Esophagus squamous epithelium (tissue), 5 donors: ENCODE data around the gene ZNF653. TPM values are rescaled to one million over a fixed set of nuclear protein-coding genes. Genes with fewer than 3 reads are reported as not detected.

Experiments used
- DNase-seq: peaks from one replicate; lab custom pipeline; 2025; lab: John Stamatoyannopoulos, UW
- H3K27ac ChIP-seq, 4 donors: fragments of 200-600 bp; sonication (generic); one replicate each; pipeline ENCODE4 v1.5.1; 2016 to 2019; ENCODE audit warnings: mild to moderate bottlenecking in 1 of 4
- H3K27me3 ChIP-seq, 4 donors: fragments of 200-600 bp; sonication (generic); 1 replicate in 3 of 4; 2 replicates in 1 of 4; pipeline versions ENCODE4 v1.5.1 to v1.6.0; 2017 to 2021; ENCODE audit warnings: antibody characterized with exemption in 1 of 4
- H3K36me3 ChIP-seq, 3 donors: fragments of 200-600 bp; sonication (generic); one replicate each; pipeline ENCODE4 v1.5.1; 2016 to 2019
- H3K4me1 ChIP-seq, 3 donors: fragments of 200-600 bp; sonication (generic); one replicate each; pipeline ENCODE4 v1.5.1; 2017 to 2019
- H3K4me3 ChIP-seq, 4 donors: fragments of 200-600 bp; sonication (generic); 1 replicate in 3 of 4; 2 replicates in 1 of 4; pipeline ENCODE4 v1.5.1; 2016 to 2019; ENCODE audit warnings: mild to moderate bottlenecking in 2 of 4, moderate library complexity in 1 of 4
- H3K9me3 ChIP-seq, 3 donors: fragments of 200-600 bp; sonication (generic); one replicate each; pipeline ENCODE4 v1.5.1; 2016 to 2019
- CTCF ChIP-seq, 6 experiments: fragments of 450-650 bp in 4 of 6; fragments of 200-600 bp in 2 of 6; sonication (generic) in 2 of 6; IDR thresholded peaks; one replicate each; pipeline ENCODE4 v1.5.1; 2016 to 2019; ENCODE audit warnings: antibody characterized with exemption in 6 of 6, mild to moderate bottlenecking in 4 of 6, moderate library complexity in 4 of 6
- POLR2A ChIP-seq, 4 donors: fragments of 450-650 bp; IDR thresholded peaks; one replicate each; pipeline ENCODE4 v1.6.1; 2017; ENCODE audit warnings: antibody characterized with exemption in 4 of 4, mild to moderate bottlenecking in 4 of 4, moderate library complexity in 3 of 4
- WGBS, 2 donors: methylation state at CpG; one replicate each; pipeline ENCODE4 v1.1.5; 2018; 5-methylcytosine and 5-hydroxymethylcytosine counted together
- intact Hi-C: fragments of 100-400 bp; cut with DNase I; formaldehyde crosslinking; loops from one replicate; pipeline ENCODE4 v1.15.0; 2022
- total RNA-seq, 4 donors: library from RNA; depleted of rRNA; stranded (reverse); fragments of >200 nt; gene quantifications; one replicate each; pipeline ENCODE4 v1.1.0, GENCODE V29; 2016
- donor health status: DM: yes; HTN: yes; CAD: no.

Gene ZNF653
- total RNA-seq, 4 donors from 2014 or later = 3.6 to 10.2 (median 5.0) TPM

DNA sequence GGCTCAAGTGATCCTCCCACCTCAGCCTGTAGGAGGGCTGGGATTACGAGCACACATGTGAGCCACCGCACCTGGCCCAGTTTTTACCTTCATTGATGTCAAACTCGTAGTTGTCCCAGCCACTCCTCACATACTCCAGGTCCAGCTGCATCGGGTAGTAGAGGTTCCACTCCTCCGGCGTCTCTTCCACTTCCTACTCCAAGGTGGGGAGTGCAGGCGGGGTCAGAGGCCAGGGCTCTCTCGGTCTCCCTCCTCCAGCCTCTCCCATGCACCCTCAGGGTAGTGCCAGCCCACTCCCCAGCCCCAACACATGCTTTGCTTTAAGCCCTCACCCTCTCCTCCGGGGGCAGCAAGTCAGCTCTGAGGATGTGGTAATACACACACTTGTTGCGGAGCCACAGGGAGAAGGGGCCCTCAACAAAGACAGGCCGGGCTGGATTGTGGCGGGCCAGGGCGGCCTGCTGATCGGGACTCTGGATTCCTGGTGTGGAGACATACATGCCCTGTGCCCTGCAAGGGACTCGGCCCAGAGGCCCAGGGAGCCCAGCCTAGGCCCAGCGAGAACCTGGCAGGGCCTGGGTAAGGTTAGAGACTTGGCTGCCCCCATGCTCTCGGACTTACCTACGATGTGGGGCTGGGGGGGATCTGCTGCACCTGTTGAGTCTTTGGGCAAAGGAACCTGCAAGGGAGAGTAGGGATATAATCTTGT, 1.9 kb upstream of the ZNF653 start:
- Histone ChIP-seq H3K36me3 (peaks cover 0 to 32% (median 2%) of the 10 kb centered on the region in 3 donors), H3K4me1 (peaks cover 0 to 24% (median 8%) of the 10 kb centered on the region in 3 donors), H3K27me3 (no peaks in the 10 kb centered on the region), H3K4me3 (no peak overlapping the region), H3K9me3 (no peaks in the 10 kb centered on the region), H3K27ac (no peak overlapping the region)
- intact Hi-C loops = no loop called here
- no peak for TF ChIP-seq CTCF (IDR thresholded peaks at IDR 0.05)
- no peak for TF ChIP-seq POLR2A (IDR thresholded peaks at IDR 0.05)
- DNase-seq = no peak
- 83 to 88% methylated on average over 8 to 11 of the region's 18 CpGs for WGBS, 2 donors

GRCh38 chr19:11506967-11507366, 1.3 kb upstream of the ZNF653 start:
- Histone ChIP-seq H3K4me3 (no peak overlapping the region), H3K9me3 (no peaks in the 10 kb centered on the region), H3K36me3 (peaks cover 0 to 32% (median 0%) of the 10 kb centered on the region in 3 donors), H3K27ac (no peak overlapping the region), H3K27me3 (no peaks in the 10 kb centered on the region), H3K4me1 (peaks cover 0 to 24% (median 8%) of the 10 kb centered on the region in 3 donors)
- intact Hi-C loops = no loop called here
- TF ChIP-seq CTCF (IDR thresholded peaks at IDR 0.05) (no peak), POLR2A (IDR thresholded peaks at IDR 0.05) (no peak)
- WGBS, 2 donors = 91 to 93% methylated on average over 4 to 5 of the region's 6 CpGs
- DNase-seq = no peak

DNA sequence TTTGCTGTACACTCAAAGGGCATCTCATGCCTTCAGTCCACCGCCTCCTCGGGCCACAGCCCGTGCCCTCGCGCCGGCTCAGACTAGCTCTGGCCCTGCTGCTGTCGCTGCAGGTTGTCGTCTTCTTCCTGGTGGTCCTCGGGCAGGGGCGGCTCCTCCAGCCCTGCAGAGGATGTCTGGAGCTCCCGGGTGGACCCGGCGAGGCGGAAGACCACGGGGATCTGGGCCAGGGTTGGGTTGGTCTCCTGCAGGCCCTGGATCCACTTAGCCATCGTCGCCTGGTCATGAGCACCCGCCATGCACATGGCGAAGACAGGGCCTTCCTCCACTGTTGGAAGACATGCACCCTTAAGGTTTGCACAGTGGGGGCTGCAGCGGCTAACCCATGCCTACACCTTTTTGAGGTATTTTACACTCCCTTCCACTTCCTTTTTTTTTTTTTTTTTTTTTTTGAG, 489 bp upstream of the ZNF653 start:
- Histone ChIP-seq H3K4me3 (peak overlapping the region; percentile 71 to 99 (median 94)), H3K9me3 (no peaks in the 10 kb centered on the region), H3K4me1 (peaks cover 0 to 24% (median 8%) of the 10 kb centered on the region in 3 donors), H3K27ac (peak overlapping the region; percentile 90 to 99 (median 98)), H3K36me3 (peaks cover 0 to 25% (median 0%) of the 10 kb centered on the region in 3 donors), H3K27me3 (no peaks in the 10 kb centered on the region)
- TF ChIP-seq POLR2A (IDR thresholded peaks at IDR 0.05) (no peak), CTCF (IDR thresholded peaks at IDR 0.05) (no peak)
- intact Hi-C loops = no loop called here
- WGBS, 2 donors = 30 to 61% methylated on average over 5 to 14 of the region's 20 CpGs
- no peak for DNase-seq

DNA sequence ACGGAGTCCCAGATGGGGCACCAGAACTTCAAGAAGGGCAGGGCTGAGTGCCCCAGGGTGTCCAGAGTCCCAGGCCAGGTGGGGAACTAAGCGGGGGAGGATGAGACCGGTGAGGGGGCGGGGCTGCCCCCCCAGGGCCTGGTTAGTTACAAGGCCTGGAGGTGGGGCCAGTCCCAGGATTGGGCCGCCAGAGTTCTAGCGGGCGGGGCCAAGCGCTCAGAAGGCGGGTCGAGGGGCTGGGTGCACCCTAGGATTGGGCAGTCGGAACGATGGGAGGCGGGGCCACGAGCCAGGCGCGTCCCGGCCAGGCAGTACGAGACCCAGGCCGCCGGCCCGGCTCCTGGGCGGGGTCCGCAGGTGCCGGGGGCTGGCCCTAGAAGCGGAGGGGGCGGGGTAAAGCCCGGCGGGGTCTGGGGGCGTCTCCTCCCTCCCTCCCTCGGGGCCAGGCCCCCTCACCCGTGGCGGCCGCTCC, 571 bp downstream of the ZNF653 start:
- Histone ChIP-seq H3K27me3 (no peaks in the 10 kb centered on the region), H3K4me3 (peak overlapping the region; percentile 71 to 99 (median 94)), H3K27ac (peak overlapping the region; percentile 90 to 99 (median 98)), H3K36me3 (peaks cover 0 to 14% (median 0%) of the 10 kb centered on the region in 3 donors), H3K9me3 (no peaks in the 10 kb centered on the region), H3K4me1 (peaks cover 0 to 24% (median 8%) of the 10 kb centered on the region in 3 donors)
- intact Hi-C loops = no loop called here
- WGBS, 2 donors = 0% methylated on average over 2 of the region's 33 CpGs; no CpG with 5 or more reads in 1 of the 2 donors
- TF ChIP-seq CTCF (IDR thresholded peaks at IDR 0.05) (no peak), POLR2A (IDR thresholded peaks at IDR 0.05) (no peak)
- peak; percentile 76 for DNase-seq

DNA sequence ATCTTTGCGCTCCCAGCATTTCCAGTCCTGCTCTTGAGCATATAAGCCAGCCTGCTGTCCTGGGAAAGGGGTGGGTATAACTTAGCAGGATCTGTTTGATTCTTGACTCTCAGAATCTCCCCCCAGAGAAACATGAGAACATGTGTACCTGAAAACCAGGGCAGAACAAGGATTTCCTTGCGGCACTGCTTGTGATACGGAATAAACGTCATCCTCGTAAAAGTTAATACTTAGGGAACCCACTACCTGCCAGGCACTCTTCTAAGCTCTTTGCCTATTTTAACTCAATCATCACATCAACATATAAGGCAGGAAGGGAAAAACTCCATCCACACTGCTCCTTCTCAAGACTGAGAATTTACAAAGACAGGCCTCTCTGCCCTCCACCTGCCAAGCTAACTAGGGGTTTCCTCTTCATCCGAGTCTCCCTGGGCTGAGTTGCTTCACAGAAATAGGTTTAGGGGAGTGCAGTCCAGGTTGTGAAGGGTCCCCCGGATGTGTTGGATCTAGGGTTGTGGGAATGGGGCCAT, 1.1 kb downstream of the ZNF653 start:
- H3K36me3 ChIP-seq = peaks cover 0 to 10% (median 0%) of the 10 kb centered on the region in 3 donors
- no peaks in the 10 kb centered on the region for H3K9me3 ChIP-seq
- DNase-seq = no peak
- no peaks in the 10 kb centered on the region for H3K27me3 ChIP-seq
- intact Hi-C loops = no loop called here
- H3K4me3 ChIP-seq = peak overlapping the region; percentile 71 to 99 (median 94)
- H3K27ac ChIP-seq = peak overlapping the region; percentile 90 to 99 (median 98)
- 47 to 53% methylated on average over 5 to 7 of the region's 7 CpGs for WGBS, 2 donors
- TF ChIP-seq CTCF (IDR thresholded peaks at IDR 0.05) (no peak), POLR2A (IDR thresholded peaks at IDR 0.05) (no peak)
- H3K4me1 ChIP-seq = peaks cover 0 to 24% (median 8%) of the 10 kb centered on the region in 3 donors
